ENCODE data around the gene SPHK2.
"Not testable (repeated sequence)": the region's sequence is repeated elsewhere in the genome, so short reads cannot be mapped to it uniquely, and the experiment has no call there.

SPHK2 gene

GRCh38 chr19:48624791-48625723, 5.8 kb downstream of the SPHK2 start:
- DNase-seq (ENCODE audit: low spot score): no peak

GRCh38 chr19:48625891-48626327, 6.6 kb downstream of the SPHK2 start:
- DNase-seq (ENCODE audit: low spot score): no peak

GRCh38 chr19:48627201-48627864, 8.0 kb downstream of the SPHK2 start:
- DNase-seq (ENCODE audit: low spot score): peak; percentile 56

- DNase-seq (ENCODE audit: low spot score): no peak
These were observed 8.6 kb downstream of the SPHK2 start for GRCh38 chr19:48627865-48628314.

- DNase-seq (ENCODE audit: low spot score): no peak
These were observed 9.4 kb downstream of the SPHK2 start for GRCh38 chr19:48628486-48629296.

GRCh38 chr19:48629297-48629598, 9.9 kb downstream of the SPHK2 start:
- DNase-seq (ENCODE audit: low spot score): no peak

GRCh38 chr19:48629599-48630295, 10.4 kb downstream of the SPHK2 start:
- no peak for DNase-seq (ENCODE audit: low spot score)

- no peak for DNase-seq (ENCODE audit: low spot score)
These were observed 11.2 kb downstream of the SPHK2 start for GRCh38 chr19:48630296-48631063.

GRCh38 chr19:48631225-48631624, 11.9 kb downstream of the SPHK2 start:
- no peak for DNase-seq (ENCODE audit: low spot score)

- not testable (repeated sequence) for DNase-seq (ENCODE audit: low spot score)
These were observed 13.0 kb downstream of the SPHK2 start for GRCh38 chr19:48632286-48632685.

GRCh38 chr19:48632692-48633147, 13.4 kb downstream of the SPHK2 start:
- DNase-seq (ENCODE audit: low spot score): no peak

GRCh38 chr19:48633148-48634035, 14.1 kb downstream of the SPHK2 start:
- DNase-seq (ENCODE audit: low spot score): no peak

- DNase-seq (ENCODE audit: low spot score): no peak
These were observed 14.7 kb downstream of the SPHK2 start for GRCh38 chr19:48634036-48634342.

GRCh38 chr19:48634424-48635262, 15.3 kb downstream of the SPHK2 start:
- DNase-seq (ENCODE audit: low spot score): peak; percentile 92

- peak; percentile 59 for DNase-seq (ENCODE audit: low spot score)
These were observed 16.1 kb downstream of the SPHK2 start for GRCh38 chr19:48635263-48635965.

GRCh38 chr19:48635966-48636858, 16.9 kb downstream of the SPHK2 start:
- no peak for DNase-seq (ENCODE audit: low spot score)

- no peak for DNase-seq (ENCODE audit: low spot score)
These were observed 17.6 kb downstream of the SPHK2 start, which contains the start of gene DBP for GRCh38 chr19:48636859-48637448. TSS of gene DBP (minus strand) at chr19:48637379. CDS start at chr19:48636994, 385 bp downstream.

Data from CD4-positive, alpha-beta T cell treated with Interleukin-2 at 100 ng/mL for 4 hours (primary cell).